ENCODE results near the gene AGO3.
A peak's percentile ranks its signal among the peaks of the same experiment; 100 is the strongest.

AGO3 gene

DNA sequence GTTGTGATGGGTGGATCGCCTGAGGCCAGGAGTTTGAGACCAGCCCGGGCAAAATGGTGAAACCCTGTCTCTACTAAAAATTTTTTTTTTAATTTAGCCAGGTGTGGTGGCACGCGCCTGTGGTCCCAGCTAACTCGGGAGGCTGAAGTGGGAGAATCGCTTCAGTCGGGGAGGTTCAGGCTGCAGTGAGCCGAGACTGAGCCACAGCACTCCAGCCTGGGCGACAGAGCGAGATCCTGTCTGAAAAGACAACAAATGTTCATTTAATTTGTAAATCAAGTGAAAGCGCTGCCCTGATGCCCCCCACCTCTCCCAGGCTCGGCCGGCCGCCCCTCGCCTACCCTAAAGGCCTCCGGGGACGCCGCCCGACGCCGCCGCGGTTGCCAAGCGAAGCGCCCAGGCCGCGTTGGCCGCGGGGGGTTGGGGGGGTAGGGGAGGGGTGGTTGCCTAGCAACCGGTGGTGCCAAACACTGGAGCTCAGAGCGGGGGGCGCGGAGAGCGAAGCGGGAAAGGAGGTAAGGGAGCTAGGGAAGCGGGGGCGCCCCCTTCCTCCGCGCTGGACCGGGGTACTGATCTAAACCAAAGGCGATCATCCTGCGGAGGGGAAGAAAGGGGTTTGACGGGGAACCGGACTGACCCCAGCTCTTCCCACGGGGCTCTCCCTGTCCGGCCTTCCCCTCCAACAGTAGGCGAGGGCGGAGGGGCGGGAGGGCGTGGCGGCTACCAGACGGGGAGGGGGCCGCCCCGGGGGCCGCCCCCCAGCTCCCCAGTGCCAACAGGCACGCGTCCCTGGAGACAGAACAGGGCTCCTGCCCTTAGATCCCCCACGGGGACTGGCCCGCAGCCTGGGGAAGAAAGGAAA is 153.0 kb downstream of the AGO3 start, which contains the start of gene TEKT2:
Gene TEKT2 (plus strand): TSS at position 460 of the 862 bp plus-strand sequence. CDS start 828 bp downstream, outside the sequence.
- no peak for DNase-seq (ENCODE audit: low read depth in 3 of 3)

DNA sequence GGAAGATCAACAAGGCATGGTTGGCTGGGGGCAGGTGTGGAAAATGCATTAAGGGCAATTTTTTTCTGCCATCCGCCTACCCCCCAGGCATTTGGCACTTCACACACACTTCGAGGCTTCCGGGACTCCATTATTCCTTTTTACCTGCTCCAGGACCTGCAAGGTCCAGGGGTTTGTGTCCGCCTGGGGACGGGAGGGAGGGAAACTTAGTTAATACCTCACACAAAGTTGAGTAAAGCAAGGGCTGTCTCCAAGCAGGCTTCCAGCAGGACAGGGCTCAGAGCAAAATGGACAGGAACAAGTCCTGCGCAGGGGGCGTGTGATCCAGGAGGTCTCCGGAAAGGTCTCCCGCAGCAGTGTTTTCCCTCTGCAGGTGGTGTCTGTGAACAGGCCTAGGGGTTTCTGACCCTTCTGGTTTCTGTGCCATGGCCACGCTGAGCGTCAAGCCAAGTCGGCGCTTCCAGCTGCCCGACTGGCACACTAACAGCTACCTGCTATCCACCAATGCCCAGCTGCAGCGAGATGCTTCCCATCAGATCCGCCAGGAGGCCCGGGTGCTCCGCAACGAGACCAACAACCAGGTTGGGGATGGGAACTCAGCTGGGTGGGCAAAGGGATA is 153.7 kb downstream of the AGO3 start:
- no peak for DNase-seq (ENCODE audit: low read depth in 3 of 3)

GRCh38 chr1:36085126-36085525 is 154.2 kb downstream of the AGO3 start:
- DNase-seq (ENCODE audit: low read depth in 3 of 3), result no peak

DNA sequence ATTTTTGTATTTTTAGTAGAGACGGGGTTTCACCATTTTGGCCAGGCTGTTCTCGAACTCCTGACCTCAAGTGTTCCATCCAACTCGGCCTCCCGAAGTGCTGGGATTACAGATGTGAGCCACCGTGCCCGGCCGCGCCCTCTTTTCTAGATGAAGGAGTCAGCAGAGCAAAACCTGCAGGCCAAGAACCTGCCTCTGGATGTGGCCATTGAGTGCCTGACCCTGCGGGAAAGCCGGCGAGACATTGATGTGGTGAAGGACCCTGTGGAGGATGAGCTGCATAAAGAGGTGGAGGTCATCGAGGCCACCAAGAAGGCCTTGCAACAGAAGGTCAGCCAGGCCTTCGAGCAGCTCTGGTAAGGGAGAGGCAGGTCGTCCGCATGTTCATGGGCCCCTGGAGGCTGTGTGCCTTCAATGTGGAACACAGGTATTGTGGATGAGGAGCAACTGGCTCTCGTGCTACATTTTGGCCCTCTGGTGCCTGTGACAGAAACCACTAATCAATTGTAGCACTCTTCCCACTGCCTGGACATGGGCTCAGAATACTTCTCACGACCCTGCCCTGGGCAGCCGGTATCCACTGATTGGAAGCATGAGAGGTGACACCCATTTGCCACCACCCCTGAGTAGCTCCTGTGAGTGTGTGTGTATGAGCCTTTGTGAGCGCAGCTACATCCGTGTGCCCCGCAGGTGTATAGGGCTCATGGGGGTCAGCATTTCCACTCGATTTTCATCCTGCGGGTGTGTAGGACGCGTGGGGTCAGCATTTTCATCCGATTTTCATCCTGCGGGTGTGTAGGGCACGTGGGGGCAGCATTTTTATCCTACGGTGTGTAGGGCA is 155.0 kb downstream of the AGO3 start:
- no peak for DNase-seq (ENCODE audit: low read depth in 3 of 3)

GRCh38 chr1:36086529-36087232 is 155.8 kb downstream of the AGO3 start:
- DNase-seq (ENCODE audit: low read depth in 3 of 3), result no peak

GRCh38 chr1:36087233-36088123 is 156.6 kb downstream of the AGO3 start:
- no peak for DNase-seq (ENCODE audit: low read depth in 3 of 3)

DNA sequence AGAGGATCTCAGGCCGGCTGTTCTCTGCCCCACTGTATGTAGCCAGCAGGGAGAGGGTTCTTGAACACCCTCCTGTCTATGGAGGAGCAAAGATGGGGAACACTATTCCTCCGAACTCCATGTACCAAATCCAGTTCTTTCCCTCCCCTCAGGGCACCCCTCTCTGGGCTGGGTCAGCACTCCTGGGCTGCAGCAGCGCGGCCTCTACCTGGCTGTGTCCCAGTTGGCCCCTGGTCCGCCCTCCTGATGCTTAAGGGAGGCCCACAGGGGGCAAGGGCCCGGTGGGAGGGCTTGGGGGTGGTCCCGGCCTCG is 157.3 kb downstream of the AGO3 start:
- DNase-seq (ENCODE audit: low read depth in 3 of 3), result no peak

GRCh38 chr1:36088577-36089392 is 157.9 kb downstream of the AGO3 start, which contains the start of gene ADPRS:
ADPRS (plus strand) TSS chr1:36088892; CDS start chr1:36088905, 13 bp downstream.
- DNase-seq (ENCODE audit: low read depth in 3 of 3), result peak; percentile 80 to 92 (median 87)

DNA sequence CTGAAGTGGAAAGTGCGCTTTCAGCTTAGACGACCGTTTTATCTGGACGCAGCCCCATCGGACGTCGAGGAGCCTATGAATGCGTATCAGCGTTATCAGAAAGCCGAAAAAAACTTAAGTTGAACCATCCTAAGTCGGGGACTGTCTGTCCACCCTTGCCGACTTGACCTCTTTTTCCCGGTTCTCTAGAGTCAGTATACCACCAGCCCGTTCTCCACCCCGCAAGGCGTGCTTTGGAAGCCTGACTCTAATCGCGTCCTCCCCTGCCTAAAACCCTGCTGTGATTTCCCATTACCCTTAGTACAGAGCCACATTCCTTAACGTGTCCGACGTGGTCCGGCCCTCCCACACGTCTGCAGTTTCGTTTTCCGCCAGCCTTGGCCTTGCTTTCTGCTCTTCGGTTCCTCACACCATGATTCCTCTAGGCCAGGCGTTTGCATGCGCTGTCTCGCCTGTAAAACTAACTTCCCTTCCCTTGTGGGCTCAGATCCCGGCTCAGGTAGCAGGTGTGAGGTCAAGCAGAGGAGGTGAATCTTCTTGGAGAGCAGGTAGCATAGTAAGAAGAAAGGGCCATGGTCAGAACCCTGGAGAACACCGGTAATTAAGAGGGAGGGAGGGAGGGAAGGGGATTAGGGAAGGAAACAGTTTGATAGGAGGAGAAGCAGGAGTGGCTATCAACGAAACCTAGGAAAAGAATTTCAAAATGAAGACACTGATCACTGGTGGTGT is 158.7 kb downstream of the AGO3 start:
- no peak for DNase-seq (ENCODE audit: low read depth in 3 of 3)

- no peak for DNase-seq (ENCODE audit: low read depth in 3 of 3)
Measured at GRCh38 chr1:36091141-36091540, 160.2 kb downstream of the AGO3 start.

DNA sequence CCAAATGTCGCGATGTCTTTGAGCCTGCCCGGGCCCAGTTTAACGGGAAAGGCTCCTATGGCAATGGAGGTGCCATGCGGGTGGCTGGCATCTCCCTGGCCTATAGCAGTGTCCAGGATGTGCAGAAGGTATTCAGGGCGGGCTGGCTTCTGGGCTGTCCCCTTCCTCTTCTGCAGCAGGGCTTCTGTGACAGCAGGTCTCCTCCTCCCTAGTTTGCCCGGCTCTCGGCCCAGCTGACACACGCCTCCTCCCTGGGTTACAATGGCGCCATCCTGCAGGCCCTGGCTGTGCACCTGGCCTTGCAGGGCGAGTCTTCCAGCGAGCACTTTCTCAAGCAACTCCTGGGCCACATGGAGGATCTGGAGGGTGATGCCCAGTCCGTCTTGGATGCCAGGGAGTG is 160.8 kb downstream of the AGO3 start:
- DNase-seq (ENCODE audit: low read depth in 3 of 3), result no peak

DNA sequence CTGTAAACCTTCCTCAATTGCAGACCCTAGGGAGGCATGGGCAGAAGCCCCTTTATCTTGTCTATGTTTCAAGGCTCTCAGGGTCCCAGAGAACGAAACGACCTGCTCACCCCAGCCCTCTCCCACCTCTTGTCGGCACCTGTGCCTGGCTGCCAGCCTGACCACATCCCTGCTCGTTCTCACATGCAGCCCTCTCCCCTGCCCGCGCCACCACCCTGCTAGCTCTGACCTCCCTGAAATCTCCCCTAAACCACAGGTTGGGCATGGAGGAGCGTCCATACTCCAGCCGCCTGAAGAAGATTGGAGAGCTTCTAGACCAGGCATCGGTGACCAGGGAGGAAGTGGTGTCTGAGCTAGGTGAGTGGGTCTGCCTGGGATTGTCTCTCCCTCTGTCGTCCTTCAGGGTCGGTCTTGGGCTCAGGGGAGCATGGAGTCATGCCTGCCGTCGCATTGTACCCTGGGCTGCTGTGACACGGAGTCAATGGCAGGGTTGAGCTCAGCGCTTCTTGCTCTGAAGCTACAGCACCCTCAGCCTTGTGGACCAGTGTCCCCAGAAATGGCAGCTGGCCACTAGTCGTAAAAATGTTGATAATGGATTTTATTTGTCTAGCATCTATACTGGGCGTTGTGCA is 161.4 kb downstream of the AGO3 start:
- no peak for DNase-seq (ENCODE audit: low read depth in 3 of 3)

- DNase-seq (ENCODE audit: low read depth in 3 of 3), result no peak
Measured at GRCh38 chr1:36092798-36093185, 161.9 kb downstream of the AGO3 start.

- no peak for DNase-seq (ENCODE audit: low read depth in 3 of 3)
Measured at GRCh38 chr1:36093226-36093625, 162.3 kb downstream of the AGO3 start.

- no peak for DNase-seq (ENCODE audit: low read depth in 3 of 3)
Measured at GRCh38 chr1:36093929-36094328, 163.0 kb downstream of the AGO3 start.

DNA sequence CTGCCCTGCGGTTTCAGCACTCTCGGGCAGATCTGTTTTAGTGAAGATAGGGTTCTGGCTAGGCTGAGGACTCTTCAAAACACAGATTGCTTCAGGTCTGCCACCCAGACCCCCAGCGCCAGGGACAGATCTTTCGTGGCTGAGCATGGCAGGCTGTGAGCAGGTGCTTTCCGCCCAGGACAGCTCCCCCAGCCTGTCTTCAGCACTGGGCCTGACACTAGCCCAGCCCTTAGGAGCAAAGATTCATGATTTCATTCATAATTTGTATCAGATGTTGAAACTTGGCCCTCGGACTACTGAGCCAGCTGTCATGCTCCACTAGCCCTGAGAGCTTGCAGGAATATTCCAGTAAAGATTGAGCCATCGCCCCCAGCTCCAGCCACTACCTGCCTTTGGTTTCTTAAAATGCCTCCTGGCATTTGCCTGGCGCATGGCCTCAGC is 163.7 kb downstream of the AGO3 start:
- no peak for DNase-seq (ENCODE audit: low read depth in 3 of 3)

GRCh38 chr1:36095760-36096405 is 165.0 kb downstream of the AGO3 start:
- no peak for DNase-seq (ENCODE audit: low read depth in 3 of 3)
